GM19438 (cell line): ENCODE data around the gene TET1.
"Not testable (repeated sequence)": the region's sequence is repeated elsewhere in the genome, so short reads cannot be mapped to it uniquely, and the experiment has no call there.

Experiments used
- ATAC-seq: cut with Tn5 transposase; IDR thresholded peaks from one replicate; pipeline ENCODE4 v1.9.1; 2021; ENCODE audit warnings: low read depth; ENCODE audit not compliant: unreplicated experiment

TET1 gene

DNA sequence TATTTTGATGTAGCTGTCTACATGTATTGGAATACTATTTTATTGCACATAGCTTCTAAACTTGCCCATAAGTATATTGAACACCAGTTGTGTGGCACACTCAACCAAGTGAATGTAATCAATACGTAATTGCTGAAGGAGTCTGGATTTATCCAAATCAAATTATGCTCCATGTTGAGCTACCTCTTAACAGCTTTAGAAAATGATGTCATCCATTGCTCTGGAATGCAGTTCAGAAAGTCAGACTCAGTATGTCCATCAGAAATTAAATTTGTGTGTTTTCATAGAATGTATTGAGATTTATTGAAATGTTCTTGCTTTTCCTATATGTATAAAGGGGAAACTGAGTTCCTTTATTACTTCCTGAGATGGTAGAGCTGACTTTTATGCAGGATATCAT is 135.9 kb downstream of the TET1 start:
- no peak for ATAC-seq

DNA sequence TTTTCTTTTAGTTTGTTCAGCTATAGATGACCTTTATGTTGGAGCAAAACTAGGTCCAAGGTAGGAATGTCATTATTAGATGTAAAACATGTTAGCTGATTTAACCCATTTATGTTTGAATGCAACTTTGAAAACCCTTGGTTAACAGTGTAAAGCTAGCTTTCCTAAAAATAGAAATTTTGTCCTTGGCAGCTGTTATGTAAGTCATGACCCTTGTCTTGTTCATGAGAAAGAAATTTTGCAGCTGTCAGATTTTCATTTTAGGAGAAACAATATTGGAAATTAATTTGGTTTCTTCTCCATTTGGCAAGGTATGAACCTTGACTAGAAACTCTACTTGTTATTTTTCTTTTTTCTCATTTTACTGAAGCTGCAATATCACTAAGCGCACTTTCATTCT is 137.0 kb downstream of the TET1 start:
- ATAC-seq = no peak

DNA sequence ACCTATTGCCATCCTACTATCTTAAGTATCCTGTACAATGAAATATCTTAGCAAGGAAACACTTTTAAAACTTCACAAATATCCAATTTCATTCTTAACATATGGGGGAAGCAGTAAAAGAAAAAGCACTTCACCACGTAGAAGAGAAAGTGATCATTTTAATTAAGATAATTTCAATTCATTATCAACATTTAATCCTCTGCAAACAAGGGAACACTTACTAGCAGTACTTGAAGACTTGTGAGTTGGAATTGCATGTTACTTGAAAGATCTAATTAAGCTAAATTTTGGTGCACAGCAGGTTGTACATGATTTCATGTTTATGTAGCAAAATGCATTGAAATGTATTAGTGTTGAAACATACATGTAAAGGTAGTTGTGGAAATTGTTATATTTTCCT is 140.1 kb downstream of the TET1 start:
- no peak for ATAC-seq

DNA sequence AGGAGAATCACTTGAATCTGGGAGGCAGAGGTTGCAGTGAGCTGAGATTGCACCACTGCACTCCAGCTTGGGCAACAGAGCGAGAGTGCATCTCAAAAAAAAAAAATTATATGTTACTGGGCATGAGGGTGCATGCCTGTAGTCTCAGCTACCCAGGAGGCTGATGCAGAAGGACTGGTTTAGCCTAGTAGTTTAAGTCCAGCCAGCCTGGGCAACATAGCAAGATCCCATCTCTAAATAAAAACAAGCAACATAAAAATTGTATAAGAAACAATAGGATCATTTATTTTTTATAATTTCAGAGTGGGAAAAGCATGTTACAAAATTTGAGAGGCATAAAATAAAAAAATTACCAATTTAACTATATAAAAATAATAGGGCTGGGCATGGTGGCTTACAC is 145.4 kb downstream of the TET1 start:
- no peak for ATAC-seq

DNA sequence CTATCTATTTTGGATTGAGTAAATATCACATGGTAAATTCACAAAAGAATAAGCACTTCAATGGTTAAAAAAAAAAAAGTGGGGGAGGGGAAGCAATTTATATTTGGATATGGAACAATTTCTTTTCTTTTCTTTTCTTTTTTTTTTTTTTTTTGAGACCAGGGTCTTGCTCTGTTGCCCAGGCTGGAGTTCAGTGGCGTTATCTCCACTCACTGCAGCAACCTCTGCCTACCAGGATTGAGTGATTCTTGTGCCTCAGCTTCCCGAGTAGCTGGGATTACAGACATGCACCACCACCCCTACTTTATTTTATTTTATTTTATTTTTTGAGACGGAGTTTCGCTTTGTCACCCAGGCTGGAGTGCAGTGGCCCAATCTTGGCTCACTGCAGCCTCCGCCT is 148.8 kb downstream of the TET1 start:
- not testable (repeated sequence) for ATAC-seq

DNA sequence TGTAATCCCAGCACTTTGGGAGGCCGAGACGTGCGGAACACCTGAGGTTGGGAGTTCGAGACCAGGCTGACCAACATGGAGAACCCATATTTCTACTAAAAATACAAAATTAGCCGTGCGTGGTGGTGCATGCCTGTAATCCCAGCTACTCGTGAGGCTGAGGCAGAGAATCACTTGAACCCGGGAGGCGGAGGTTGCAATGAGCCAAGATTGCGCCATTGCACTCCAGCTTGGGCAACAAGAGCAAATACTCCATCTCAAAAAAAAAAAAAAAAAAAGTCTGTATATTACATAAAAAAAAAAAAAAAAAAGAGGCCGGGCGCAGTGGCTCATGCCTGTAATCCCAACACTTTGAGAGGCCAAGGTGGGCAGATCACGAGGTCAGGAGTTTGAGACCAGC is 152.9 kb downstream of the TET1 start:
- ATAC-seq = not testable (repeated sequence)

DNA sequence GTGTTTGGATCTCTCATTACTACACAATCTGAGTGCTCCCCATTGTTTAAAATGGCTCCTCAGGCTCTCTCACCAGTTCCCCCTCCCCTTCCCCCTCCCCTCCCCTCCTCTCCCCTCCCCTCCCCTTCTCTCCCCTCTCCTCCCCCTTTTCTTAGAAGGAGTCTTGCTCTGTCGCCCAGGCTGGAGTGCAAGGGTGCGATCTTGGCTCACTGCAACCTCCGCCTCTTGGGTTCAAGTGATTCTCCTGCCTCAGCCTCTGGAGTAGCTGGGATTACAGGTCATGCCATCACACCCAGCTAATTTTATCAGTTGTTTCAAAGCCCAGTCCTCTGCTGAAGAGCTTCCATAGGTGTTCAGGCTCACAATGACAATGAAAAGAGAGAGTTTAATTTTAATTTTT is 157.3 kb downstream of the TET1 start:
- no peak for ATAC-seq

DNA sequence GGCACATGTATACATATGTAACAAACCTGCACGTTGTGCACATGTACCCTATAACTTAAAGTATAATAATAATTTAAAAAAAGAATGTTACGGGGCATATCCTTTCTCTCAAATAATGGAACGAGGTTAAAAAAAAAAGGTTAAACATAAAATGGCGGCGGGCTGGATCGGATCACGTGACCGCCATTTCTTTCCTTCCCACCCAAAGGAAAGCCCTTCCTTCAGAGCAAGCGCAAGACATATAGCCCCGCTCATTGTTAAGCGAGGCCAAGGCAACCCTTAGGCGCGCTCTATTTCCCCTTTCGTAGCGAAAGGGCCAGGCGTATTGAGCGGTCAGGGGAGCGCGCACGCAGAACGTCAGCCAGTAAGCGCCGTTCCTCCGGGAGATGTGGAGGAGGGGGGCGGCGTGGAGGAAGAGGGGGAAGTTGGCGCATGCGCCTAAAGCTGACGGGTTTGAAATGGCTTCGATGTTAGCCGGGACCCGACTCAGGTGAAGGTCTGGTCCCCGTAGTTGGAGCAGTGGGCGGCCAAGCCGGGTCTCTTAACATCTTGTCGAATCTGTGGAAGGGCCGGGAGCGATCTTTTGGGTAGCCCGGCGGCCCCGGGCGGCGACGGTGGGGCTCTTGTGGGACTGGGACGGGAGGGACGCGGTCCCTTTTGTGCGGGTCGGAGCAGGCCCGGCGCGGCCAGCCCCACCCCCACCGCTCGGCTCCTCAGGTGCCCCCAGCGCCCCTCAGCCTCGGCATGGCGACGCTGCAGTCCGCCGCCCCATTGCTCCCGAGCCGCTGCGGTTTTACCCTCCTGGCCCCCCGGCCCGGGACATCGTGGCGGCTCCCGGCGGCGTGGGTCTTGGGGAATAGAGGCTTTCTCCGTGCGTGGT is 160.9 kb downstream of the TET1 start, which contains the start of gene CCAR1:
TSS of gene CCAR1 (plus strand) at position 447 of the 880 bp plus-strand sequence. CDS start 1,266 bp downstream, outside the sequence.
- ATAC-seq = peak; percentile 99

DNA sequence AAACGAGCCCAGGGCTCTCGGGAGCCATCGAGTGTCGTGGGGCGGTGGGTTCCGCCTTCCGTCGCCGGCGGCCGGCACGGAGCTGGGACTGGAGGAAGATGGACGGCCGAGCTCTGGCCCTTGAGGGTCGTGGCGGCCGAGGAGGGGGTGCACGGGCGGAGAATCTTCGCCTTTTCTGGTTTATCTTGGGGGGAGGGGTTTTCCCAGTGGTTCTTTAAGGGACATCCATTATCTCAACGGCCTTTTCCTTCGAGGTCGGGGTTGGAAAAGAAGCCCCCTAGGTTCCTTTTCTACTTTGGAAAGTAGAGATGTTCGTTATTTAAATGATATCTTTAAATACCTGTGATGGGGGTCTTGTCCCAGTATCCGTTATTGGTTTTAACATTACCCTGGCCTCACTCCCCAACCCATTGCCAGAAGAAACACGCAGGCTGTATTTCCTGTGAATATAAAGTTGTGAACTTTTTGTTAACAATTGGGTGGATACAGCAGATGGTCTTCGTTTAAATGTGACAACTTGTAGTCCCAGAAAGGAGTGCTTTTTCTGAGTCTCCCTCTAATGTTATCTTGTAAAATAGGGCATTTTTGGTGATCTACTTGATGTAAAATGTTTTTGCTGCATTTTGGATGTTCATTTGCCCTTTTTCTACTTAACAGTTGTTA is 161.7 kb downstream of the TET1 start:
- peak; percentile 11 for ATAC-seq

DNA sequence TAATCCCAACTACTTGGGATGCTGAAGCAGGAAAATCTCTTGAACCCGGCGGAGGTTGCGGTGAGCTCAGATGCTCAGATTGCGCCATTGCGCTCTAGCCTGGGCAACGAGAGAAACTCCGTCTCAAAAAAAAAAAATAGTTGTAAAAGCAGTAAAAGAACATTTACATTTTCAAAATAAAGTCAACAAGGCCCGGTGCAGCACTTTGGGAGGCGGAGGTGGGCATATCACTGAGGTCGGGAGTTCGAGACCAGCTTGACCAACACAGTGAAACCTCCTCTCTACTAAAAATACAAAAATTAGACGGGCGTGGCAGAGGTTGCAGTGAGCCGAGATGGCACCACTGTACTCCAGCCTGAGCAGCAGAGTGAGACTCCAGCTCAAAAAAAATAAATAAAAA is 164.9 kb downstream of the TET1 start:
- ATAC-seq = no peak

DNA sequence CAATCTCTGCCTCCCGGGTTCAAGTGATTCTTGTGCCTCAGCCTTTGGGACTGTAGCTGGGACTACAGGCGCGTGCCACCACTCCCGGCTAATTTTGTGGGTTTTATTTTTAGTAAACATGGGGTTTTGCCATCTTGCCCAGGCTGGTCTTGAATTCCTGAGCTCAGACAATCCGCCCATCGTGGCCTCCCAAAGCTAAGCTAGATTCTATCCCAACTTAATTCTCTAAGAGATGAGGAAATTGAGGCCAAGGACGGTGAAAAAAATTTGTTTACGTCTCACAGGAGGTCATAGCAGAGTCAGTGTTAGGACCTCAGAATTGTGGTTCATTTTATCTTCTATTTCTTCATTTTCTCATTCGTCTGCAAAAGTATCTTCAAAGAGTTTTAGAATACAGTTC is 167.0 kb downstream of the TET1 start:
- ATAC-seq = no peak

DNA sequence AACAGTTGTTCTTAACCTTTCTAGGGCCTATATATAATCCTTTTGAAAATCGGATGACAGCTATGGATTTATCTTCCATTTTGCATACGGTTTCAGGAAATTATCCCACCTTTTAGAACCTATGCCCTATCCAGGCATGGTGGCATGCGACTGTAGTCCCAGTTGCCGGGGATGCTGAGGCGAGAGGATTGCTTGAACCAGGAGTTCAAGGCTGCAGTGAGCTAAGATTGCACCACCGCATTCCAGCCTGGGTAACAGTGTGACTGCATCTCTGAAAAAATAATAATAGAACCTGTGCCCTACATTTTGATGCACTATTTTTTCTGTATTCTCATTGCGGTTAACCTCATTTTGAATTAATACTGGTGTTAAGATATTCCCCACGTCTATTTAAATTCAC is 172.5 kb downstream of the TET1 start:
- ATAC-seq = no peak

DNA sequence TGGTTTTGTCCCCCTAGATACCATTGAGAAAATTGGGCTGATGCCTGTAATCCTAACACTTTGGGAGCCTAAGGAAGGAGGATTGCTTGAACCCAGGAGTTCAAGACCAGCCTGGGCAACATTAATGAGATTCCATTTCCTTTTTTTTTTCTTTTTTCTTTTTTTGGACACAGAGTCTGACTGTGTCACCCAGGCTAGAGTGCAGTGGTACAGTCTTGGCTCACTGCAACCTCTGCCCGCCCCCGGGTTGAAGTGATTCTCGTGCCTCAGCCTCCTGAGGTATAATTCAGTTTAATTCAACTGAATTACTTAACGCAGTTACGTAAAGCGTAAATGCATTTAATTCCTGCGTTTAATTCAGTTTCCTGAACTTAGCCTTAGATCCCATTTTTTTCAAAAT is 174.2 kb downstream of the TET1 start:
- ATAC-seq = no peak

DNA sequence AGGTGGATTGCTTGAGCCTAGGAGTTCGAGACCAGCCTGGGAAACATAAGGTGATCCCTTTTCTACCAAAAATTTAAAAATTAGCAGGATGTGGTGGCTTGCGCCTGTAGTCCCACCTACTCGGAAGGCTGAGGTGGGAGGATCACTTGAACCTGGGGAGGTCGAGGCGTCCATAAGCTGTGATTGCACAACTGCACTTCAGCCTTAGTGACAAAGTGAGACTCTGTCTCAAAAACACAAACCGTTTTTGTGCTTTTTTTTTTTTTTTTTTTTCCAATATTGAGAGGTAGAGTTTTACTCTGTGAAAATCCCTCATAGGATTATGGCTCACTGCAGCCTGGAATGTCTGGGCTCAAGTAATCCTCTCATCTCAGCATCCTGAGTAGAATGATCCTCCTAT is 175.0 kb downstream of the TET1 start:
- no peak for ATAC-seq

DNA sequence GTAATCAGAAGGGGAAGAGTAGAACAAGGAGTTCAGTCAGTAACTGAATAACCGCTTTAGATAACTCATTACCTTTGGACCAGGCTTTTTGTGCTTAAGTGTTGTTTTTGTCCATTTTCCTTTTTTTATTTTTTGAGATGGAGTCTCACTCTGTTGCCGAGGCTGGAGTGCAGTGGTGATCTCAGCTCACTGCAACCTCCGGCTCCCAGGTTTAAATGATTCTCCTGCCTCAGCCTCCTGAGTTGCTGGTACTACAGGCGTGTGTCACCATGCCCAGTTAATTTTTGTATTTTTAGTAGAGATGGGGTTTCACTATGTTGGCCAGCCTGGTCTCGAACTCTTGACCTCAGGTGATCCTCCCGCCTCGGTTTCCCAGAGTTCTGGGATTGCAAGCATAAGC is 175.6 kb downstream of the TET1 start:
- ATAC-seq = not testable (repeated sequence)

DNA sequence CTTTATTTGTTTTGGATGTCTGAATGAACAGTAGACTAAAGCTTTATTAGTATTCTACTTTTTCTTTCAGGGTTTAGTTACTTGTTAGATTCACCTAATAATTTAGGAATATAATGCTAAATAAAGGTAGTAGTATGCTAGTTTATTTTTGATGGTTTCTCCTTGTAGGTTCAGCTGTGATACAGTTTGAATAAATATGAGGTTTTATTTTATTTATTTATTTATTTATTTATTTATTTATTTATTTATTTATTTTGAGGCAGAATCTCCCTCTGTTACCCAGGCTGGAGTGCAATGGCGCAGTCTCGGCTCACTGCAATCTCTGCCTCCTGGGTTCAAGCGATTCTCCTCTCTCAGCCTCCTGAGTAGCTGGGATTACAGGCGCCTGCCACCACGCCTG is 180.5 kb downstream of the TET1 start:
- not testable (repeated sequence) for ATAC-seq

DNA sequence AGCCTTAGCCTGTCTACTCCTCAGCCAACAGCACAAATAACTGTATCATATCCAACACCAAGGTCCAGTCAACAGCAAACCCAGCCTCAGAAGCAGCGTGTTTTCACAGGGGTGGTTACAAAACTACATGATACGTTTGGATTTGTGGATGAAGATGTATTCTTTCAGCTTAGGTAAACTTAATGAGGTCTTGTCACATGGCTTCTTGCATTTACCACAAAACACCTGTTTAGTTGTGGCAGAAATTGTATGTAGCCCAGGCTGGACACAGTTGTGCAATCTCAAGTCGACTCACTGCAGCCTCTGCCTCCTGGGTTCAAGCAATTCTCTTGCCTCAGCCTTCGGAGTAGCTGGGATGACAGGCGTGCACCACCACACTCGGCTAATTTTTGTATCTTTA is 182.3 kb downstream of the TET1 start:
- ATAC-seq = no peak
